ENCODE data around the gene PHF5A. TPM values are rescaled to one million over a fixed set of nuclear protein-coding genes. Genes with fewer than 3 reads are reported as not detected.

PHF5A gene
- total and polyA plus RNA-seq, 8 donors: 0.58 to 54.5 (median 39.9) TPM

DNA sequence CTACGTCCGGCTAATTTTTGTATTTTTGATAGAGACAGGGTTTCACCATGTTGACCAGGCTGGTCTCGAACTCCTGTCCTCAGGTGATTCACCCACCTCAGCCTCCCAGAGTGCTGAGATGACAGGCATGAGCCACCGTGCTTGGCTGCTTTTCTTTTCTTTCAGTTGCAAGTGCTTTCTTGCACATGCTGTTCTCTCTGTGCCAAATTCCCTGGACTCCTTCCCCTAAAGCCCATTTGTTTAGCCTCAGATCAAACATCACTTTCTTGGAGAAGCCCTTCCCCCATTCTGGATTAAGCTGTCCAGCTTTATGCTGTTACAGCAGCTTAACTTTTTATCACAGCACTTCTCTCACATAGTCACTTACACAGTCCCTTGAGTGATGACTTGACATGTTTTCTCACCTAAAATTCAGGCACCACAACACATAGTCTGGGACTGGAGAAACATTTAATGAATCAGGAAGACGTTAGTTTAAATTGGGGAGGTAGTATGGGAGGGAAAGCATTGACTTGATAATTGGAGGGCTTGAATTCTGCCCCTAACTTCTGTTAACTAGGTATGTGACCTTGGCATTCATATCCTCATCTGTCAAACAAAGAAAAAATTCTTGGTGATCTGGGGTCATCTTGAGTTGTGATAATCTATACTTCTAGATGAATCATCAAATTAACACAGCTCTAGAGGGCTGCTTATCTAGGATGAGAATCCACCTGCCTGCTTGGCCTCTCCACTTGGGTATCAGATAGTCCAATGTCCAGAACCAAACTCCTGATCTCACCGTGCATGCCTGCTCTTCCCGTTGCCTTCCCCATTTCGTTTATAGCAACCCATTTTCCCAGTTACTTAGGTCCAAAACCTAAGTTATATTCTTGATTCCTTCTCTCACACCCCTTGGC is 18.8 kb upstream of the PHF5A start:
- Histone ChIP-seq H3K27ac (peak overlapping the region in 4 of 5 donors; percentile 56 to 79 (median 65)), H3K36me3 (peaks cover 0 to 4% (median 0%) of the 10 kb centered on the region in 4 donors), H3K9me3 (no peaks in the 10 kb centered on the region), H3K4me1 (peaks cover 64 to 100% (median 82%) of the 10 kb centered on the region in 4 donors), H3K4me3 (no peak overlapping the region), H3K27me3 (no peaks in the 10 kb centered on the region)
- WGBS, 5 donors: 51 to 66% (median 59%) methylated on average over 8 of the region's 8 CpGs
- intact Hi-C loops (cut with DNase I; ENCODE audit: low total_unique reads): no loop called here
- peak in 1 of 2 donors; percentile 41 for DNase-seq
- no peak for TF ChIP-seq POLR2A (IDR thresholded peaks at IDR 0.05)
- peak in 2 of 3 donors; percentile 63 to 90 for TF ChIP-seq POLR2AphosphoS5 (IDR thresholded peaks at IDR 0.05)

DNA sequence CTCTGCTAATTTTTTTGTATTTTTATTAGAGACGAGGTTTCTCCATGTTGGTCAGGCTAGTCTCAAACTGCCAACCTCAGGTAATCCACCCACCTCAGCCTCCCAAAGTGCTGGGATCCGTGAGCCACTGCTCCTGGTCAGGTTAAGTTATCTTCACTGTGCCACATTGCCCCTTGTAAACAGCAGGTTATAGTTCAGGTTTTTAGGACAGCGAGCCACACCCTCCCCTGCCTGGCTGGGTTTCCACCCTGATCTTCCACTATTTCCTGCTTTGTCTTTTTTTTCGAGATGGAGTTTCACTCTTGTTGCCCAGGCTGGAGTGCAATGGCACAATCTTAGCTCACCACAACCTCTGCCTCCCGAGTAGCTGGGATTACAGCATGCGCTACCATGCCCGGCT is 16.5 kb upstream of the PHF5A start:
- 51 to 65% (median 60%) methylated on average over 7 of the region's 7 CpGs for WGBS, 5 donors
- TF ChIP-seq EP300 (IDR thresholded peaks at IDR 0.05) (no peak), POLR2AphosphoS5 (IDR thresholded peaks at IDR 0.05) (no peak), POLR2A (IDR thresholded peaks at IDR 0.05) (no peak)
- TF ChIP-seq, protein P1, sequence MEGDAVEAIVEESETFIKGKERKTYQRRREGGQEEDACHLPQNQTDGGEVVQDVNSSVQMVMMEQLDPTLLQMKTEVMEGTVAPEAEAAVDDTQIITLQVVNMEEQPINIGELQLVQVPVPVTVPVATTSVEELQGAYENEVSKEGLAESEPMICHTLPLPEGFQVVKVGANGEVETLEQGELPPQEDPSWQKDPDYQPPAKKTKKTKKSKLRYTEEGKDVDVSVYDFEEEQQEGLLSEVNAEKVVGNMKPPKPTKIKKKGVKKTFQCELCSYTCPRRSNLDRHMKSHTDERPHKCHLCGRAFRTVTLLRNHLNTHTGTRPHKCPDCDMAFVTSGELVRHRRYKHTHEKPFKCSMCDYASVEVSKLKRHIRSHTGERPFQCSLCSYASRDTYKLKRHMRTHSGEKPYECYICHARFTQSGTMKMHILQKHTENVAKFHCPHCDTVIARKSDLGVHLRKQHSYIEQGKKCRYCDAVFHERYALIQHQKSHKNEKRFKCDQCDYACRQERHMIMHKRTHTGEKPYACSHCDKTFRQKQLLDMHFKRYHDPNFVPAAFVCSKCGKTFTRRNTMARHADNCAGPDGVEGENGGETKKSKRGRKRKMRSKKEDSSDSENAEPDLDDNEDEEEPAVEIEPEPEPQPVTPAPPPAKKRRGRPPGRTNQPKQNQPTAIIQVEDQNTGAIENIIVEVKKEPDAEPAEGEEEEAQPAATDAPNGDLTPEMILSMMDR (IDR thresholded peaks at IDR 0.05): no peak
- Histone ChIP-seq H3K27me3 (no peaks in the 10 kb centered on the region), H3K36me3 (peaks cover 0 to 5% (median 1%) of the 10 kb centered on the region in 4 donors), H3K4me3 (no peak overlapping the region), H3K9me3 (no peaks in the 10 kb centered on the region), H3K27ac (peak overlapping the region; percentile 5 to 81 (median 59)), H3K4me1 (peaks cover 70 to 100% (median 86%) of the 10 kb centered on the region in 4 donors)
- DNase-seq: peak in 1 of 2 donors; percentile 41
- intact Hi-C loops (cut with DNase I; ENCODE audit: low total_unique reads): no loop called here

DNA sequence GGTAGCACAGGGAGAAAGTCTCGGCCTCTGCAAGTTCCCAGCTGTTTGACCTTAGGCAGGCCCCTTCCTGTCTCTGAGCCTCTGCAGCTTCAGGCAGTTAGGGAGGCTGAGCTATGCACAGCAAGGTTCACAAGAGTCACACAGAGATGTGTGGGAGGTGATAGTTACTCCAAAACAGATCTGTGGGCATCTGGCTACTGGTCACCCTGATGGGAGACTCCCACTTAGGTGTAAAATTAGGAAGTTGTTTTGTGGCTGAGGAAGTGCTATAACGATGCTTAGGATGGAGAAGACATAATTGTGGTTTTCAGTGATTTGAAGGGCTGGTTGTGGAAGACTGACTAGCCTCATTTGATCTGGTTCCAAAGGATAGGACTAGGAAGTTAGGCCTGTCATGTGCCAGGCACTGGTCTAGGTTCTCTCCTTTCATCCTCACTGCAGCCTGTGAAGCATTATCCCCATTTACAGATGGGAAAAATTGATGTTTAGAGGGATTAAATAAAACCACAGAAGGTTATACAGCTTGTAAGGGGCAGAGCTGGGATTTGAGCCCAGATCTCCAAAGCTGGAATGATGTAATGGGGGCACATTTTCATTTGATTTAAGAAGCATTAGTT is 13.9 kb upstream of the PHF5A start:
- Histone ChIP-seq H3K27me3 (no peaks in the 10 kb centered on the region), H3K9me3 (no peaks in the 10 kb centered on the region), H3K36me3 (peaks cover 0 to 14% (median 9%) of the 10 kb centered on the region in 4 donors), H3K27ac (peak overlapping the region in 4 of 5 donors; percentile 59 to 85 (median 72)), H3K4me3 (no peak overlapping the region), H3K4me1 (peaks cover 62 to 99% (median 82%) of the 10 kb centered on the region in 4 donors)
- WGBS, 5 donors: 43 to 67% (median 59%) methylated on average over 1 to 2 of the region's 2 CpGs
- no peak for TF ChIP-seq EP300 (IDR thresholded peaks at IDR 0.05)
- TF ChIP-seq, protein P1 (IDR thresholded peaks at IDR 0.05): no peak
- TF ChIP-seq POLR2A (IDR thresholded peaks at IDR 0.05): no peak
- no peak for TF ChIP-seq POLR2AphosphoS5 (IDR thresholded peaks at IDR 0.05)
- intact Hi-C loops (cut with DNase I; ENCODE audit: low total_unique reads): no loop called here
- no peak for DNase-seq

DNA sequence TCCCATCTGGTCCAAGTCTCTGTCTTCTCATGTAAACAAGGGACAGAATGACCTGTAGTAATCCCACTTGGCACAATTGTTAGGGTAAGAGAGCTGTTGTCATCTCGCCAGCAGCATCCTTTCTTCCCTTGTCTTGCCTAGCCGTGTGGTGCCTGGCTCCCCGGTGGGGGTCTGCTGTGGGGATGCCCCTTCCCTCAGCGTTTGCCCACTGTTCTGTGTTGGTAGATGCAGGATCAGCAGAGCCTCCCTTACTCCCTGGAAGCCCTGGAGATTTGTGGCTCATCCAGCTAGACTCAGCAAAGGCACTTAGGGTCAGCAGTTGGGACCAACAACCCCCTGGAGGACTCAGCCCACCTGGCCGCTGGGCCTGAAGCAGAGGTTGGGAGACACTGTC is 13.4 kb upstream of the PHF5A start:
- peaks cover 0 to 19% (median 12%) of the 10 kb centered on the region in 4 donors for H3K36me3 ChIP-seq
- H3K4me1 ChIP-seq: peaks cover 56 to 98% (median 77%) of the 10 kb centered on the region in 4 donors
- intact Hi-C loops (cut with DNase I; ENCODE audit: low total_unique reads): no loop called here
- TF ChIP-seq EP300 (IDR thresholded peaks at IDR 0.05): no peak
- no peak for TF ChIP-seq POLR2A (IDR thresholded peaks at IDR 0.05)
- TF ChIP-seq POLR2AphosphoS5 (IDR thresholded peaks at IDR 0.05): no peak
- TF ChIP-seq, protein P1 (IDR thresholded peaks at IDR 0.05): no peak
- H3K27me3 ChIP-seq: no peaks in the 10 kb centered on the region
- no peak for DNase-seq
- H3K27ac ChIP-seq: peak overlapping the region in 4 of 5 donors; percentile 59 to 85 (median 72)
- no peaks in the 10 kb centered on the region for H3K9me3 ChIP-seq
- no peak overlapping the region for H3K4me3 ChIP-seq
- WGBS, 5 donors: 56 to 75% (median 67%) methylated on average over 4 to 5 of the region's 5 CpGs

Measured in stomach (tissue), 9 donors.